Measurements from ENCODE around the gene KHK. TPM values are rescaled to one million over a fixed set of nuclear protein-coding genes. Genes with fewer than 3 reads are reported as not detected.

The KHK gene
- polyA plus RNA-seq, 2 of the 4 experiments (the other 2 are of a cell fraction) = 4.2 to 7.6 TPM

- TF ChIP-seq MYC (IDR thresholded peaks at IDR 0.05; ENCODE audit: borderline replicate concordance, low read length) (no peak), RNF2 (IDR thresholded peaks at IDR 0.05; ENCODE audit: borderline replicate concordance, low read depth) (no peak), KDM1A (IDR thresholded peaks at IDR 0.05; ENCODE audit: low read depth) (no peak), HOXA7 (CRISPR knock-in tag; IDR thresholded peaks at IDR 0.05) (no peak), ESRRA (IDR thresholded peaks at IDR 0.05; ENCODE audit: borderline replicate concordance, low read length) (no peak)
- TF ChIP-seq, protein P1, sequence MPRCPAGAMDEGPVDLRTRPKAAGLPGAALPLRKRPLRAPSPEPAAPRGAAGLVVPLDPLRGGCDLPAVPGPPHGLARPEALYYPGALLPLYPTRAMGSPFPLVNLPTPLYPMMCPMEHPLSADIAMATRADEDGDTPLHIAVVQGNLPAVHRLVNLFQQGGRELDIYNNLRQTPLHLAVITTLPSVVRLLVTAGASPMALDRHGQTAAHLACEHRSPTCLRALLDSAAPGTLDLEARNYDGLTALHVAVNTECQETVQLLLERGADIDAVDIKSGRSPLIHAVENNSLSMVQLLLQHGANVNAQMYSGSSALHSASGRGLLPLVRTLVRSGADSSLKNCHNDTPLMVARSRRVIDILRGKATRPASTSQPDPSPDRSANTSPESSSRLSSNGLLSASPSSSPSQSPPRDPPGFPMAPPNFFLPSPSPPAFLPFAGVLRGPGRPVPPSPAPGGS (IDR thresholded peaks at IDR 0.05) = no peak
- TF ChIP-seq, protein P2, sequence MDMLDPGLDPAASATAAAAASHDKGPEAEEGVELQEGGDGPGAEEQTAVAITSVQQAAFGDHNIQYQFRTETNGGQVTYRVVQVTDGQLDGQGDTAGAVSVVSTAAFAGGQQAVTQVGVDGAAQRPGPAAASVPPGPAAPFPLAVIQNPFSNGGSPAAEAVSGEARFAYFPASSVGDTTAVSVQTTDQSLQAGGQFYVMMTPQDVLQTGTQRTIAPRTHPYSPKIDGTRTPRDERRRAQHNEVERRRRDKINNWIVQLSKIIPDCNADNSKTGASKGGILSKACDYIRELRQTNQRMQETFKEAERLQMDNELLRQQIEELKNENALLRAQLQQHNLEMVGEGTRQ (IDR thresholded peaks at IDR 0.05) = no peak
- TF ChIP-seq, protein P3, sequence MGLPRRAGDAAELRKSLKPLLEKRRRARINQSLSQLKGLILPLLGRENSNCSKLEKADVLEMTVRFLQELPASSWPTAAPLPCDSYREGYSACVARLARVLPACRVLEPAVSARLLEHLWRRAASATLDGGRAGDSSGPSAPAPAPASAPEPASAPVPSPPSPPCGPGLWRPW (IDR thresholded peaks at IDR 0.05) = no peak
- WGBS (ENCODE audit: missing lambda C conversion rate) = 59% methylated on average over 14 of the region's 14 CpGs
- no peak for ATAC-seq
- no peak for FAIRE-seq
- ChIA-PET CTCF (interaction anchor here (0.6 to 3.4 kb wide), 15 partner anchors 10 to 170 kb away, joined by 3 to 25 read pairs (median 4); partner anchors contain the start of genes ABHD1 and CGREF1), POLR2A (interaction anchor here (1.3 to 2.6 kb wide), 3 partner anchors 10 to 78 kb away, joined by 3 to 17 read pairs (median 5); partner anchors contain the start of genes ABHD1, ATRAID, OST4 and SLC5A6)
- peaks cover 11% of the 10 kb centered on the region for H3K4me1 ChIP-seq
- peak overlapping the region; percentile 98 for H3K4me2 ChIP-seq
- no peaks in the 10 kb centered on the region for H3K9me3 ChIP-seq
- H3K27ac ChIP-seq = peak overlapping the region; percentile 91 to 95; a peak in 5 of 6 replicates
- DNase-seq (ENCODE audit: low read depth in 1 of 2, low spot score in 1 of 2) = no peak
- H3K4me3 ChIP-seq = peak overlapping the region; percentile 89
Observed at GRCh38 chr2:27133195-27133875, 46.8 kb downstream of the KHK start.

DNA sequence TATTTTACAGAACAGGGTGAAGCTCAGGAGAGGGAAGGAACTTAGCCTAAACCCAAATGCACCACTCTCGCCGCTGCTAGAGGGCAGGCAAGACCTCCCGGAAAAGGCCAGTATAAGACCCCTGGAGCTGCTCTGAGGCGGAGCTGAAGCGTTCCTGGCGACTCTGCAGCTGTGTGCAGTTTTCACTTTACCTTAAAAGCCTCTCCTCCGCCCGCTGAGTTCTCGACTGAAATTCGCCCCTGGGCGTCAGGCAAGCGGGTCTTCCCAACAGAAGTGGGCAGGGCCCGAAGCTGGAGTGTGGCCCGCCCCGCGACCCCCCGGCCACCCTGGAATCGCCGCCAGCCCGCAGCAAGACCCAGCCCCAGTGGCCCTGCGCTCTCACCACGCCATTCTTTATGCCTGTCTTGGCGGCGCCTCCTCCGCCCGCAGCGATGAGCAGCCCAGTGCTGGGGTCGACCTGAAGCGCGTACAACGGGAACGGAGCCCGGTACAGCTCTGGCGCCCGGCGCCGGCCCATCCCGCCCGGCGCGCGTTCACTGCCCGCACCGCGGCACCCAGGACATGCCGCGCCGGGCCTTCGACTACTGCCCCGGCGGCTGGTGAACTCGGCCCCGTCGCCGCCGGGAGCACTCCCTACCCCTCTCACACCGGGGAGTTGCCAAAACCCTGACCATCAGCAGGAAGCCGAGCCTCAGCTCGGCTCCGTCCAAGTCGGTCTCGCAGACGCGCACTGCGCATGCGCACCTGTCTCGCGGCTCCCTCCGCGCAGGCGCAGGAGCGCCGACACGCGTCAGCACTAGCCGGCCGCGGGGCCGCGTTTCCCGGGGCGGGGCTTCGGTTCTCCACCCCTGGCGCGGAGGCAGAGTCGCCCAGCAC lies 47.6 kb downstream of the KHK start, which contains the start of gene PREB:
PREB (minus strand) TSS at position 732 of the 876 bp plus-strand sequence; CDS start at position 517, 215 bp downstream.
- FAIRE-seq = no peak
- H3K4me2 ChIP-seq = peak within 1 kb of the TSS; percentile 98

More for the DNA sequence above, 47.6 kb downstream of the KHK start, which contains the start of gene PREB:
- peak within 1 kb of the TSS; percentile 91 to 95 for H3K27ac ChIP-seq
- H3K4me1 ChIP-seq = peaks cover 11% of the 10 kb centered on the region
- POLR2A ChIA-PET = interaction anchor here (0.7 to 2.6 kb wide), 4 partner anchors 9 to 78 kb away, joined by 3 to 17 read pairs (median 6); partner anchors contain the start of genes ABHD1, ATRAID, OST4 and SLC5A6
- H3K4me3 ChIP-seq = peak within 1 kb of the TSS; percentile 89
- peak; percentile 93 to 96 for DNase-seq (ENCODE audit: low read depth in 1 of 2, low spot score in 1 of 2)
- ATAC-seq = peak; percentile 89 to 96
- H3K9me3 ChIP-seq = no peaks in the 10 kb centered on the region
- 2% methylated on average over 75 of the region's 86 CpGs for WGBS (ENCODE audit: missing lambda C conversion rate)
- CTCF ChIA-PET = interaction anchor here (0.7 to 3.4 kb wide), 13 partner anchors 10 to 169 kb away, joined by 3 to 25 read pairs (median 4); partner anchors contain the start of gene ABHD1
- TF ChIP-seq BHLHE40 (IDR thresholded peaks at IDR 0.05; ENCODE audit: low read depth, low read length) (no peak), KDM5A (IDR thresholded peaks at IDR 0.05) (0 out of 2 replicates have a peak, but pooled peaks have one; percentile 40), MAZ (IDR thresholded peaks at IDR 0.05; ENCODE audit: borderline replicate concordance, low read depth, low read length) (no peak), REST (IDR thresholded peaks at IDR 0.05) (no peak), JUN (IDR thresholded peaks at IDR 0.05) (peak; percentile 69 to 75; a peak in 3 of 5 replicates), POLR2A (IDR thresholded peaks at IDR 0.05; ENCODE audit: low read length) (peak; percentile 93), KDM1A (IDR thresholded peaks at IDR 0.05; ENCODE audit: low read depth) (no peak), PHF8 (IDR thresholded peaks at IDR 0.05; ENCODE audit: borderline replicate concordance, low read depth) (peak; percentile 64; the same call in 1 of the 2 replicates)
- TF ChIP-seq, protein P4, sequence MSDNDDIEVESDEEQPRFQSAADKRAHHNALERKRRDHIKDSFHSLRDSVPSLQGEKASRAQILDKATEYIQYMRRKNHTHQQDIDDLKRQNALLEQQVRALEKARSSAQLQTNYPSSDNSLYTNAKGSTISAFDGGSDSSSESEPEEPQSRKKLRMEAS (IDR thresholded peaks at IDR 0.05) = peak; percentile 56
- TF ChIP-seq, protein P1 (IDR thresholded peaks at IDR 0.05) = peak; percentile 94; the same call in 2 of the 3 replicates

Data from A549 (cell line).